Esophagus (tissue), 2 donors: ENCODE results near the gene GALNS. TPM values are rescaled to one million over a fixed set of nuclear protein-coding genes. Genes with fewer than 3 reads are reported as not detected.
"Not testable (repeated sequence)": the region's sequence is repeated elsewhere in the genome, so short reads cannot be mapped to it uniquely, and the experiment has no call there.

Source experiments
- H3K27ac ChIP-seq, 2 donors: one replicate each; pipeline ENCODE4 v1.5.1; 2013; ENCODE audit warnings: low read depth in 2 of 2, mild to moderate bottlenecking in 2 of 2, inconsistent platforms in 1 of 2, low read length in 1 of 2, moderate library complexity in 1 of 2
- H3K27me3 ChIP-seq, 2 donors: one replicate each; pipeline ENCODE4 v1.6.1; 2013; ENCODE audit warnings: low read length in 2 of 2, control low read depth in 1 of 2, mild to moderate bottlenecking in 1 of 2; ENCODE audit not compliant: insufficient read depth in 2 of 2, control insufficient read depth in 1 of 2
- H3K36me3 ChIP-seq, 2 donors: one replicate each; pipeline ENCODE4 v1.6.1; 2013; ENCODE audit warnings: low read length in 1 of 2; ENCODE audit not compliant: control insufficient read depth in 2 of 2, insufficient read depth in 2 of 2
- H3K4me1 ChIP-seq, 2 donors: one replicate each; pipeline ENCODE4 v1.6.1; 2013; ENCODE audit warnings: low read length in 1 of 2; ENCODE audit not compliant: control insufficient read depth in 2 of 2, insufficient read depth in 2 of 2
- H3K4me3 ChIP-seq, 2 donors: one replicate each; pipeline ENCODE4 v1.5.1; 2013; ENCODE audit warnings: low read length in 2 of 2, mild to moderate bottlenecking in 2 of 2, low read depth in 1 of 2, moderate library complexity in 1 of 2
- H3K9me3 ChIP-seq, 2 donors: one replicate each; pipeline ENCODE4 v1.6.1; 2013; ENCODE audit warnings: mild to moderate bottlenecking in 2 of 2, low read depth in 1 of 2, low read length in 1 of 2, moderate library complexity in 1 of 2; ENCODE audit not compliant: control insufficient read depth in 2 of 2, insufficient read depth in 1 of 2
- WGBS, 2 donors: extraction: QIAGEN DNeasy Blood & Tissue Kit; methylation state at CpG; one replicate each; pipeline ENCODE4 v1.1.7; 2013; 5-methylcytosine and 5-hydroxymethylcytosine counted together
- polyA plus RNA-seq, 2 donors: library from polyadenylated mRNA; stranded (reverse); fragments of 200-250 nt; gene quantifications; one replicate each; pipeline ENCODE4 v1.2.3, GENCODE V29; 2013
- donor health status: healthy with polysubstance abuse.
- donor health status: Bipolar disorder and iron deficiency.

The GALNS gene
- polyA plus RNA-seq, 2 donors = 10.7 to 20.4 TPM

GRCh38 chr16:88899901-88900661, 43.3 kb upstream of the GALNS start:
- no peaks in the 10 kb centered on the region for H3K4me1 ChIP-seq
- WGBS, 2 donors = 71 to 78% methylated on average over 41 of the region's 41 CpGs
- H3K36me3 ChIP-seq = no peaks in the 10 kb centered on the region
- H3K9me3 ChIP-seq = no peaks in the 10 kb centered on the region
- no peaks in the 10 kb centered on the region for H3K27me3 ChIP-seq
- H3K27ac ChIP-seq = no peak overlapping the region
- H3K4me3 ChIP-seq = no peak overlapping the region

- H3K4me1 ChIP-seq = no peaks in the 10 kb centered on the region
- H3K4me3 ChIP-seq = no peak overlapping the region
- no peak overlapping the region for H3K27ac ChIP-seq
- H3K27me3 ChIP-seq = no peaks in the 10 kb centered on the region
- WGBS, 2 donors = 85% methylated on average over 34 of the region's 34 CpGs
- no peaks in the 10 kb centered on the region for H3K9me3 ChIP-seq
- no peaks in the 10 kb centered on the region for H3K36me3 ChIP-seq
Measured at GRCh38 chr16:88897696-88898425, 41.1 kb upstream of the GALNS start.

GRCh38 chr16:88896238-88897070, 39.7 kb upstream of the GALNS start:
- Histone ChIP-seq H3K9me3 (no peaks in the 10 kb centered on the region), H3K4me1 (peaks cover 0 to 3% of the 10 kb centered on the region in 2 donors), H3K4me3 (no peak overlapping the region), H3K27me3 (no peaks in the 10 kb centered on the region), H3K36me3 (no peaks in the 10 kb centered on the region), H3K27ac (no peak overlapping the region)
- WGBS, 2 donors = 86 to 88% methylated on average over 57 of the region's 57 CpGs

- H3K36me3 ChIP-seq = no peaks in the 10 kb centered on the region
- H3K4me1 ChIP-seq = peaks cover 0 to 3% of the 10 kb centered on the region in 2 donors
- no peak overlapping the region for H3K27ac ChIP-seq
- H3K27me3 ChIP-seq = no peaks in the 10 kb centered on the region
- WGBS, 2 donors = 91 to 92% methylated on average over 22 of the region's 22 CpGs
- H3K4me3 ChIP-seq = no peak overlapping the region
- H3K9me3 ChIP-seq = no peaks in the 10 kb centered on the region
Measured at GRCh38 chr16:88895335-88895734, 38.6 kb upstream of the GALNS start.

GRCh38 chr16:88894681-88895300, 38.0 kb upstream of the GALNS start:
- Histone ChIP-seq H3K4me1 (peaks cover 0 to 3% of the 10 kb centered on the region in 2 donors), H3K27ac (no peak overlapping the region), H3K27me3 (no peaks in the 10 kb centered on the region), H3K9me3 (no peaks in the 10 kb centered on the region), H3K36me3 (no peaks in the 10 kb centered on the region), H3K4me3 (no peak overlapping the region)
- WGBS, 2 donors = 66 to 71% methylated on average over 21 of the region's 21 CpGs

- not testable (repeated sequence) for H3K4me1 ChIP-seq, H3K36me3 ChIP-seq, H3K4me3 ChIP-seq, H3K27me3 ChIP-seq, H3K27ac ChIP-seq, H3K9me3 ChIP-seq
- 82 to 95% methylated on average over 4 of the region's 6 CpGs for WGBS, 2 donors
Measured at GRCh38 chr16:88894266-88894665, 37.5 kb upstream of the GALNS start.

GRCh38 chr16:88893127-88893968, 36.6 kb upstream of the GALNS start:
- Histone ChIP-seq H3K36me3 (no peaks in the 10 kb centered on the region), H3K27ac (no peak overlapping the region), H3K9me3 (no peaks in the 10 kb centered on the region), H3K4me1 (peaks cover 0 to 3% of the 10 kb centered on the region in 2 donors), H3K27me3 (no peaks in the 10 kb centered on the region), H3K4me3 (no peak overlapping the region)
- 81 to 85% methylated on average over 15 to 19 of the region's 19 CpGs for WGBS, 2 donors

- Histone ChIP-seq H3K4me1 (peaks cover 0 to 3% of the 10 kb centered on the region in 2 donors), H3K4me3 (no peak overlapping the region), H3K36me3 (no peaks in the 10 kb centered on the region), H3K27ac (no peak overlapping the region), H3K27me3 (no peaks in the 10 kb centered on the region), H3K9me3 (no peaks in the 10 kb centered on the region)
- WGBS, 2 donors = 83 to 84% methylated on average over 20 of the region's 20 CpGs
Measured at GRCh38 chr16:88892065-88892464, 35.3 kb upstream of the GALNS start.
